IPS-15b (cell line): ENCODE measurements around the gene PCBD1.

ENCODE experiments used
- H3K27me3 ChIP-seq: one replicate; pipeline ENCODE4 v1.6.1; 2013; ENCODE audit warnings: low read length; ENCODE audit not compliant: control insufficient read depth, insufficient read depth
- H3K36me3 ChIP-seq: one replicate; pipeline ENCODE4 v1.6.1; 2013; ENCODE audit warnings: low read length; ENCODE audit not compliant: control insufficient read depth, insufficient read depth
- H3K4me1 ChIP-seq: one replicate; pipeline ENCODE4 v1.6.1; 2013; ENCODE audit warnings: mild to moderate bottlenecking, low read length; ENCODE audit not compliant: control insufficient read depth, insufficient read depth
- H3K4me3 ChIP-seq: one replicate; pipeline ENCODE4 v1.5.1; 2013; ENCODE audit warnings: low read depth, low read length
- H3K9ac ChIP-seq: one replicate; pipeline ENCODE4 v1.6.1; 2013; ENCODE audit warnings: low read depth, mild to moderate bottlenecking, low read length
- H3K9me3 ChIP-seq: one replicate; pipeline ENCODE4 v1.6.1; 2013; ENCODE audit warnings: mild to moderate bottlenecking, low read length; ENCODE audit not compliant: control insufficient read depth, insufficient read depth

PCBD1 gene

DNA sequence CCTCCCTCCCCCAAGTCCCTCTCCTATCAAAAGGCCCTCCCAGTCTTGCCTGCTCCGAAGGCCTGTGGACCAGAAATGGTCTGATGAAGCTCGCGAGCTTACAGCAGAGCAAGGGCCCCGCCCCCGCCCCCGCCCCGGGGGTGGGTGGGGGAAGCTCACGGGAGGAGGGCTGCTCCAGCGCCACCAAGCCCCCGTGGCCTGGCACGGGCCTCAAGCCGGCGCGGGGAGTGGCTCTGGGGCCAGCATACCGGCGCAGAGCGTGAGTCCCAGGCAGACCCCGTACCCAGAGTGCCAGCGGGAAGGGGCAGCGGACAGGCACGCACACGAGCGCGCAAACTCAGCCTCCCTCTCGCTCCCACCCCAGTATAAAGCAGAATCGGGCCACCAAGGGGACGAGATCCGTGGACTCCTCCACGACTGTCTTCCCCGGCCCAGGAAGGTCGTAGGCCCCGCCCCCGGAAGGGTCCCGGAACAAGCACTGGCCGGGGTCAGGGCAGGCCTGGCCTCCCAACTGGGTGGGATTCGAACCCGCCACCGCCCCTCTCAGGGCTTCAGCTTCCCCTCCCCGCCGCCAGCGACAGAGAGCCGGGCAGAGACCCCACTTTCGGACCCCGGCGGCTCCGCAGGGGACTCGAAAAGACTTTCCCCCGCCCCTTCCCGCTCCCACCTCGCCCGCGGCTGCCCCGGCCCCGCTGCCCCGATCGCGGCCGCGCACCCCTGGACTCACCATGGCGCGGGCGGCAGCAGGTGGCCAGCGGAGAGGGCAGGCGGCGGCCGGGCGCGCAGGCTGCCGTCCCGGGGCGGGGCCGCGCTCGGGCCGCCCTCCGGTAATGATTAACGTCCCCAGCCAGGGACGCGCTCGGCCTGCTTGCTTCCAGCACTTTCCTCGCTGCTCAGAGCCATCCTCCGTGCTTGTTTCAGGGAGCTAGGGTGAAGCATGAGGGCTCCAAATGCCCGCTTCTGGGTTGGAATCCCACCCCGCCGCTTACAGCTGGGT is at the start of gene PCBD1:
PCBD1 (minus strand) TSS at position 762 of the 997 bp plus-strand sequence; CDS start at position 730, 32 bp downstream.
- Histone ChIP-seq H3K4me1 (peaks cover 20% of the 10 kb centered on the region), H3K27me3 (no peaks in the 10 kb centered on the region), H3K9me3 (no peaks in the 10 kb centered on the region), H3K36me3 (no peaks in the 10 kb centered on the region), H3K9ac (peak within 1 kb of the TSS; percentile 77), H3K4me3 (peak within 1 kb of the TSS; percentile 70)

DNA sequence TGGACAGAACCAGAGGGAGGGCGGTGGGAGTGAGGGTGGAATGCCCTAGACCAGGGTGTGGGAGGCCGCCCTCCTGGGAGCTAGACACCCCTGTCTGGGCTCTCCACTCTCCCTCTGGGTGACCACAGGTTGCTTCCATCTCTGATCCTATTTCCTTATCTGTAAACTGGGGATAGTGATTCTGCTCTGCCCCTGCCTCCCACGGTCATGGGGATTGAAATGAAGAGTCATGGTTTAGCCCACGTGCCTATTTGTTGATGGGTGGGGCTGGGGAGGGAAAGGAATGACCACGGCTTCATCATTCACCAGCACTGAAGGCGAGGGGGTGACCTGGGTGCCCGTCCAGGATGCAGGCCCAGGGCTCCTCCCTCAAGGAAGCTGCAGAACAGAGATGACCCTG is 49.3 kb upstream of the PCBD1 start:
- Histone ChIP-seq H3K36me3 (no peaks in the 10 kb centered on the region), H3K9me3 (no peaks in the 10 kb centered on the region), H3K4me3 (no peak overlapping the region), H3K27me3 (no peaks in the 10 kb centered on the region), H3K9ac (no peak overlapping the region), H3K4me1 (no peaks in the 10 kb centered on the region)

DNA sequence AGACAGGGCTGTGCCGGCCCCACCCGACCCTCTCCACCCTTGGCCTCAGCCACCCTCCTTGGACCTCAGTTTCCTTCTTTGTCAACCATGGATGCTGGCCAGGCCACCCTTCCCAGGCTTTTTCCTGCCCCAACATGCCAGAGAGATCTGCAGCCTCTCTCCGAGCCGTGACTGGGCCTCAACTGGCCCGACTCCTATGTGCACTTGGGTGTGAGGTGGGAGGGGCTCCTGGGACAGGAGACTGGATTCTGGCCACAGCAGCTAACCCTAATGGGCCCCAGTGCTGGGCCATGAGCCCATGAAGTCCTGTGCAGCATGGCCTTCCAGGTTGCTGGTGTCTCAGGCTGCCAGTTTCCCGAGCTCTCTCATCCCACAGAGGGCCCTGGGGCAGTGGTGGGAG is 47.7 kb upstream of the PCBD1 start:
- no peaks in the 10 kb centered on the region for H3K36me3 ChIP-seq
- no peaks in the 10 kb centered on the region for H3K27me3 ChIP-seq
- no peaks in the 10 kb centered on the region for H3K9me3 ChIP-seq
- H3K4me3 ChIP-seq: no peak overlapping the region
- no peak overlapping the region for H3K9ac ChIP-seq
- no peaks in the 10 kb centered on the region for H3K4me1 ChIP-seq

DNA sequence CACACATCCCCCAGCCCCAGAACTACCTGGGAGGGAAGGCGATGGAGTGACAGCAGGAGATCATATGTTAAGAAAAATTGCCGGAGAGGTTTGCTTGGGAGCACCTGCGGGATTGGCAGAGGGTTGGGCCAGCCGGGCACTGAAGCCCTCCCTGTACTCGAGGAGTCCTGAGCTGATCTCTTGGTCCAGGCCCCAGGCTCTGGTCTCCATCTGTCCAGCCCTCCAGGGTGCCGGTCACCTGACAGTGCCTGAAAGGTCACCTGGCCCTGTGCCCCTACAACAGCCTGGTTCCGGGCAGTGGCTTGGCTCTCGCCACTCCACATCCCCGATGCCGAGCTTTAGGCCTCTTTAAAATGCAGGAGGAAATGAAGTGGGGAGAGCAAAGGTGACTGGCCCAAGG is 47.3 kb upstream of the PCBD1 start:
- Histone ChIP-seq H3K4me1 (no peaks in the 10 kb centered on the region), H3K36me3 (no peaks in the 10 kb centered on the region), H3K4me3 (no peak overlapping the region), H3K9me3 (no peaks in the 10 kb centered on the region), H3K9ac (no peak overlapping the region), H3K27me3 (no peaks in the 10 kb centered on the region)

DNA sequence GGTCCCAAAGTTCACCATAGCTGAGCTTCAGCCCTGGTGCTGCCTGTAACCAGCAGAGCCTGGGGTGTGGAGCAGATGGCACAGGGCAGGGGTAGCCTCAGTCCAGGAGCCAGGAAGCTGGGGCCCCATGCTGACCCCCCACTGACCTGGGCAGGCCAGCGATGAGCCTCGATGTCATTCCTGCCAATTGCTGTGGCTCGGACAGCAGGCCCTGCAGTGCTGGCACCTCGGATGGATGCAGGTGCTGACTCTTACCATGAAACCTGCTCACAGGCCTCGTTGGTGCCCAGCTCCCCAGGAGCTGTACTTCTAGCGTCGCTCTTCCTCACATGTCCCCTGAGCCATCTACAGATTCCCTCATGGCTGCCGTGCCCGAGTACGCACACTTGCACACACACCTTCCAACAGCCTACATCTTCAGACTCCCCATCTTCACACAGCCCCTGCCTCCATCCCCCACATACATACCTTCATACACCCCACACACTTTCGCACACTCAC is 46.8 kb upstream of the PCBD1 start:
- H3K27me3 ChIP-seq: no peaks in the 10 kb centered on the region

DNA sequence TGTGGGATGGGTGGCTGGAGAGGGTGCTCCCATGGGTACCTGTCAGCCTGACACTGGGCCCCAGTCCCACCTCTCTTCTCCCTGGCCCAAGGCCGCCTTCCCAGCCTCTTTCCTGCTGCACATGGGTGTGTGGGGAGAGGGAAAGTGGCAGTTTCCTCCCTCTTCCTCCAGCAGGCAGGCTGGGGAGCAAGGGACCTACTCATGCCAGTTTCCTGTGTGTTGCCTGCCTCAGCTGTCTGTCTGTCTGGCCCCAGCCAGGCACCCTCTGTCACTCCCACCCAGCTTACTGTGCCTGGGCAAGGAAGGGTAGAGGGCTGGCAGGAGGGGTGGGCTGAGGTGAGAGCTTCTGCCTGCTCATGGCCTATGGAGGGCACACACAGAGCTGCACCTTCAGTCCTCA is 46.3 kb upstream of the PCBD1 start:
- Histone ChIP-seq H3K36me3 (no peaks in the 10 kb centered on the region), H3K4me3 (no peak overlapping the region), H3K9ac (no peak overlapping the region), H3K27me3 (no peaks in the 10 kb centered on the region), H3K4me1 (no peaks in the 10 kb centered on the region), H3K9me3 (no peaks in the 10 kb centered on the region)

More for the DNA sequence above, 46.8 kb upstream of the PCBD1 start:
- Histone ChIP-seq H3K4me1 (no peaks in the 10 kb centered on the region), H3K36me3 (no peaks in the 10 kb centered on the region), H3K4me3 (no peak overlapping the region), H3K9ac (no peak overlapping the region), H3K9me3 (no peaks in the 10 kb centered on the region)

DNA sequence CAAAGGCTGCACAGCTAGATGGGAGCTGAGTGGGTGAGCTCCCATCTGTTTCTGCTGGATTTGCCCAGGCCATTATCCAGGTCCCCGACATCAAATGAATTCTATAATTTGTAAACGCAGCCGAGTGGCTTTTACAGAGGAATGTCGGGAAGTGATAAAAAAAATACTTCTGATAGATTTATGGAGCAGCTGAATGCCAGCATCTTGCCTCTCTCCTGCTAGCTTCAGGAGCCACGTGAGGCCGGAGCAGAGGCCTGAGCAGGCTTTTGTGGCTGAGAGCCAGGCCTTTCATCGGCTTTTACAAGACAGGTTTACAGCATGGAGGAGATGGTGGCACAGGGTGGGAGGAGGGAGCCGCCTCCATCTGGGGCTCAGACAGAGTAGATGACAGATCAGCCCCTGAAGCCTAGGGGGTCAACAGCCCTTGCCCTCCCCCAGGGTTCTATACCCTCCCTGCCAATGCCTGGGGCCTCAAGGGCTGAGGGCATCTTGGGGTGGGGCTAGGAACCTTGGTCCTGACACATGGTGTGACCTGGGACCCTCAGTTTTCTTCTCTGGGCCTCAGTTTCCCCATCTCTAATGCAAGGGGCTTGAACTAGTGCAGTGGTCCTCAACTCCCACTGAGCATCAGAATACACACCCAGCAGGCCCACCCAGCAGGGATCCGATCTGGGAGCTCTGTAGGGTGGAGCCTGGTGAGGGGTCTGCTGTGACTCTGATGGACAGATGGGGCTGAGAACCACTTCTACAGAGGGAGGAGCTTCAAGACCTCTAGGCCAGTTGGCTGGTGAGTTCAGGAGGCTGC is 44.2 kb upstream of the PCBD1 start:
- no peak overlapping the region for H3K4me3 ChIP-seq
- H3K9ac ChIP-seq: no peak overlapping the region
- H3K4me1 ChIP-seq: no peaks in the 10 kb centered on the region
- no peaks in the 10 kb centered on the region for H3K9me3 ChIP-seq
- H3K27me3 ChIP-seq: no peaks in the 10 kb centered on the region
- H3K36me3 ChIP-seq: no peaks in the 10 kb centered on the region

DNA sequence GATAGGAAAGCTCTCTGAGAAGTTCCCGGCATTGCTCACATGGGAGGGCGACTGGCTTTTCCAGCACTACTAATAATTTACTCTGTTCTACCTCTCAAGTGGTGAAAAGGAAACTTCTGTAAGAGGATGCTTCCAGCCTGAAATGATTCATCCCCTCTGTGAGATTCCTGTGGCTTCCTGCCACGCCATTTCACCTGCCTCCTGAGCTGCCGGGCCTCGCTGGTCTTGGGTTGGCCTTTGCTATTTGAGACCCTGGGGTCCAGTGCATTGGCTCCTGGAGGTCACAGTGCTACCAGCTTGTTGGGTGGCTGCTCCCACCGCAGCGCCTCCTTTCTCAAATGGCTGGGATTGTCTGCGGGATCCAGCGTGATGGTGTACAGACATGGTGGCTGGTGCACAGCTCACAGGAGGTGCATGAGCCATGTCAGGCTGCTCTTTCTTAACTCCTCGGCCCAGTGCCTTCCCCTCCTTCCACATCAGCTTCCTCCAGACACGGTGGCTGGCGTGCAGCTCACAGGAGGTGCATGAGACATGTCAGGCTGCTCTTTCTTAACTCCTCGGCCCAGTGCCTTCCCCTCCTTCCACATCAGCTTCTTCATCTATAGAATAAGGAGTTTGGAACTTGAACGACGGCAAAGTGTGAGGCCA is 42.9 kb upstream of the PCBD1 start:
- Histone ChIP-seq H3K27me3 (no peaks in the 10 kb centered on the region), H3K4me3 (no peak overlapping the region), H3K4me1 (no peaks in the 10 kb centered on the region), H3K36me3 (no peaks in the 10 kb centered on the region), H3K9ac (no peak overlapping the region), H3K9me3 (no peaks in the 10 kb centered on the region)

DNA sequence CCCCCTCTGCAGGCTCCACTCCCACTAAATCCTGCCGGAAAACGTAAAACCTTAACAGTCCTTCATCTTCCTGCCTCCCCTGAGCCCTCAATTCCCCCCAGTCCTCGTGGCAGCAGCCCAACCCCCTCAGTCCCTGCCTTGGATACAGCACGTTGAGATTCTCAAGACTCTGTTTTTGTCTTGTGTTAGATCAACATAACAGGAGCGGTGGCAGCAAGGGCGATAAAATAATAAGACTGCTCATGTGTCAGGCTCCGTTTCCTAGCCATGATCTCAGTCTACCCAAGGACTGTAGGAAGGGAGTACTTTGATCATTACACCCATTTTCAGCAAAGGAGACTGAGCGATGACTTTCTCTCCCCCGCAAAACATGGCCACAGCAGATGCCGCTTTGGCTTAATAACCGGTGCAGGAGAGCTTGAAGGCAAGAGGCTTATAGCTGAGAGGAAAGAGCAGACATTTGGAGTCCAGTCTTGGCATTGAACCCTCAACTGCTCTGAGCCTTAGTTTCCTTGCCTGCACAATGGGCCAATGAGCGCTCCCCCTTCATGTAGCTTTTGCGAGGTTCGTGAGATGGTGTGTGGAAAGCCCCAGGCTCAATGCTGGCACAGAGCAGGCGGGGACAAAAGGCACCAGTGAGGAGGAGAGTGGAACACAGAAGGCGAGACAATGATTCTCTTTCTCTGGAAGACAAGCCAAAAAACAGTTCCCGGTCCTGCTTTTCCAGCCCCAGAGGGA is 42.1 kb upstream of the PCBD1 start:
- no peaks in the 10 kb centered on the region for H3K36me3 ChIP-seq
- H3K4me3 ChIP-seq: no peak overlapping the region
- H3K4me1 ChIP-seq: no peaks in the 10 kb centered on the region
- no peaks in the 10 kb centered on the region for H3K9me3 ChIP-seq
- H3K27me3 ChIP-seq: no peaks in the 10 kb centered on the region
- no peak overlapping the region for H3K9ac ChIP-seq

DNA sequence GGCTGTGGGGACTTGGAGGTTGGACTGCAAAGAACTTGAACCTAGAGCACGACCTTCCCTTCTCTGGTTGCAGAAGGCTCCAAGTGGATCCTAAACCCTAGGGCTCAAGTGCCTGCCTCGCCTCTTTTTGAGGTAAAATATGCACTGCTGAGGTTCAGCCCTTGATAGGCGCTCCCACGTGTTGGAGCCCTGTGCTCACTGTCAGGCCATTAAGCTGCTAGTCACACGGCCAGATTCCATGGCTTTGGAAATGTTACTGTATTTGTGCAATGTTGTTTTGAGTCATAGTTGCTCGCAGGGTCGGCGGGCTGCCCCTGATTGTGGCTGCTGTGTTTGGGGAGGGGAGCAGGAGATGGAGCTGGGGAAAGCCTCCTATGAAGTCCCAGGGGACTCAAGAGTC is 39.8 kb upstream of the PCBD1 start:
- no peak overlapping the region for H3K9ac ChIP-seq
- H3K4me3 ChIP-seq: no peak overlapping the region
- no peaks in the 10 kb centered on the region for H3K9me3 ChIP-seq
- H3K27me3 ChIP-seq: no peaks in the 10 kb centered on the region
- no peaks in the 10 kb centered on the region for H3K36me3 ChIP-seq
- no peaks in the 10 kb centered on the region for H3K4me1 ChIP-seq
